Measurements from ENCODE around the gene SMIM24.
"Not testable (repeated sequence)": the region's sequence is repeated elsewhere in the genome, so short reads cannot be mapped to it uniquely, and the experiment has no call there.

SMIM24 gene

DNA sequence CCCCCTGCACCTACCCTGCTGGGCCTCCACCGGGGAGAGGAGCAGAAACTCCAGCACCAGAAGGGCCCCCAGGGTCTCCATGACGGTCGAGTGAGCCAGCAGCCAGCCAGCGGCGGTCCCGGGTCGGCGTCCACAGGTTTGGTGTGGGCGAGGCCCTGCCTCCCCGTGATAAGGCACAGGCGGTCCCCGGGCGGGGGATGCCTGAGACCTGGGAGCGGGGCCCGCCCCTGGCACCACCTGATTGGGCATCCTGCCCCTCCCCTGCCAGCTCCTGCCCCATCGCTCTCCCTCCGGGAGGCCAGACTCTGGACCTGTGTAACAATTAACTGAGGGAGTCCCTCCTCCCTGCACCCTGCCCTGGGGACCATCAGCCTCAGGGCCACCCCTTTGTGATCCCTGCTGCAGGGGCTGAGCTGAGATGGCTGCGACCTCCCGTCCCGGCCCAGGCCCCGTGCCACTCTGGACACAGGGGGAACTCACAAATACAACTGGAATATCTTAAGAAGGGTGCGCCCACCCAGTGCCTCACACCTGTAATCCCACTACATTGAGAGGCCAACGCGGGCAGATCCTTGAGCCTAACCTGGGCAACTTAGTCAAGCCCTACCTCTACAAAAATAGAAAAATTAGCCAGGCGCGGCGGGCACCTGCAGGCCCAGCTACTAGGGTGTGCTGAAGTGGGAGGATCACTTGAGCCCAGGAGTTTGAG lies at the start of gene SMIM24:
TSS of gene SMIM24 (minus strand) at position 143 of the 709 bp plus-strand sequence. CDS start at position 81, 62 bp downstream.
- in situ Hi-C loops (cut with HindIII; ENCODE audit: low sequenced_read_pairs) = no loop called here

DNA sequence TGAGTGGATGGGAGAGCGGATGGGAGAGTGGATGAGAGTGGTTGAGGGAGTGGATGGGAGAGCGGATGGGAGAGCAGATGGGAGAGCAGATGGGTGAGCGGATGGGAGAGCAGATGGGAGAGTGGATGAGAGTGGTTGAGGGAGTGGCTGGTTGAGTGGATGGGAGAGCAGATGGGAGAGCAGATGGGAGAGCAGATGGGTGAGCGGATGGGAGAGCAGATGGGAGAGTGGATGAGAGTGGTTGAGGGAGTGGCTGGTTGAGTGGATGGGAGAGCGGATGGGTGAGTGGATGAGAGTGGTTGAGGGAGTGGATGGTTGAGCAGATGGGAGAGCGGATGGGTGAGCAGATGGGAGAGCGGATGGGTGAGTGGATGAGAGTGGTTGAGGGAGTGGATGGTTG lies 49.0 kb upstream of the SMIM24 start:
- in situ Hi-C loops (cut with HindIII; ENCODE audit: low sequenced_read_pairs) = not testable (repeated sequence)

DNA sequence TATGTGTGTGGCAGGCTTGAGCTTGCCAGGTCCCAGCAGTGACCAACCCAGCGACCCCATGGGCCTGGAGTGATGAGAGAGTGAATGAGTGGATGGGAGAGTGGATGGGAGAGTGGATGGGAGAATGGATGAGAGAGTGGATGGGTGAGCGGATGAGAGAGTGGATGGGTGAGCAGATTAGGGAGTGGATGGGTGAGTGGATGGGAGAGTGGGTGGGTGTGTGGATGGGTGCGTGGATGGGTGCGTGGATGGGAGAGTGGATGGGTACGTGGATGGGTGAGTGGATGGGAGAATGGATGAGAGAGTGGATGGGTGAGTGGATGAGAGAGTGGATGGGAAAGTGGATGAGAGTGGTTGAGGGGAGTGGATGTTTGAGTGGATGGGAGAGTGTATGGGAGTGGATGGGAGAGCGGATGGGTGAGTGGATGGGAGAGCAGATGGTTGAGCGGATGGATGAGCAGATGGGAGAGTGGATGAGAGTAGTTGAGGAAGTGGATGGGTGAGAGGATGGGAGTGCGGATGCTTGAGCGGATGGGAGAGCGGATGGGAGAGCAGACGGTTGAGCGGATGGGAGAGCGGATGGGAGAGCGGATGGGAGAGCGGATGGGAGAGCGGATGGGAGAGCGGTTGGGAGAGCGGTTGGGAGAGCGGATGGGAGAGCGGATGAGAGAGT lies 48.4 kb upstream of the SMIM24 start:
- in situ Hi-C loops (cut with HindIII; ENCODE audit: low sequenced_read_pairs) = no loop called here

DNA sequence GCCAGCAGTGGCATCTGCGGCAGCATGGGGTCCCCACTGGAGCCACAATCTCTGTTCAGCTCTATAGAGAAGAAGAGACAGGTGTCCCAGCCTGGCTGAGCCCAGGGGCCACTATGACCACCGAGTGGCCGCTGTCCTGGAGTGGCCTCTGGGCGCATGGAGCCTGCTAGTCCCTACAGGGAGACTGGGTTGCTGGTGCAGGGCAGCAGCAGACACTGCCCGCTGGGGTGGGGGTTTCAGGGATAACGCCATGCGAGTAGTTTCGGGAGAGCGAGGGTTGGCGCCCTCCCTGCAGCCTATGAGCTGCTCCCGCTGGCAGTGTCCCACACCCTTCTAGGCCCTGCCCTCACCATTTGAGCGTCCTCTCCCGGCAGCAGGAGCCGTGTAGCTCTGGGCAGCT lies 47.8 kb upstream of the SMIM24 start:
- in situ Hi-C loops (cut with HindIII; ENCODE audit: low sequenced_read_pairs) = no loop called here

DNA sequence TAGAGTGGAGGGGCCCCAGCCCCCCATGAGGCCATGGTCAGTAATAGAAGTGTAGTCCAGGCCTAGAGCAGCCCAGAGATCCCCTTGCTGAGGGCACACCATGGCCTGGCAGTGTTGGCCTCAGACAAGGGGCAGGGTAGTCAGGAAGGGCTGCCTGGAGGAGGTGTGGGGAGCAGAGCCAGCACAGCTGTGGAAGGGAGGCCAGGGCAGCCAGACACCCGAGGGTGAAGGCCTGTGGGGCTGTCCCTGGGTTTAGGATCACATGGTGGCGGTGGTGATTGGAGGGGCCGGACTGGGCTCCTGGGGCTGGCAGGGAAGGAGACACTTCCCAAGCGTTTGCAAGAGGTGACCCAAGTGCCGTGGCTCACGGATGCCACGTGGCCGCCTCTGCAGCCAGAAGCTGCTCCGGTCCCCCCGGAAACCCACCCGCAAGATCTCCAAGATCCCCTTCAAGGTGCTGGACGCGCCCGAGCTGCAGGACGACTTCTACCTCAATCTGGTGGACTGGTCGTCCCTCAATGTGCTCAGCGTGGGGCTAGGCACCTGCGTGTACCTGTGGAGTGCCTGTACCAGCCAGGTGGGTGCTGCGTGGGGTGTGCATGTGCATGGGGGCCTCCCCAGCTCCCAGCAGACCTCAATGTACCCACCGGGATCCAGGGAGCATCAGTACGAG lies 47.0 kb upstream of the SMIM24 start:
- in situ Hi-C loops (cut with HindIII; ENCODE audit: low sequenced_read_pairs) = no loop called here

DNA sequence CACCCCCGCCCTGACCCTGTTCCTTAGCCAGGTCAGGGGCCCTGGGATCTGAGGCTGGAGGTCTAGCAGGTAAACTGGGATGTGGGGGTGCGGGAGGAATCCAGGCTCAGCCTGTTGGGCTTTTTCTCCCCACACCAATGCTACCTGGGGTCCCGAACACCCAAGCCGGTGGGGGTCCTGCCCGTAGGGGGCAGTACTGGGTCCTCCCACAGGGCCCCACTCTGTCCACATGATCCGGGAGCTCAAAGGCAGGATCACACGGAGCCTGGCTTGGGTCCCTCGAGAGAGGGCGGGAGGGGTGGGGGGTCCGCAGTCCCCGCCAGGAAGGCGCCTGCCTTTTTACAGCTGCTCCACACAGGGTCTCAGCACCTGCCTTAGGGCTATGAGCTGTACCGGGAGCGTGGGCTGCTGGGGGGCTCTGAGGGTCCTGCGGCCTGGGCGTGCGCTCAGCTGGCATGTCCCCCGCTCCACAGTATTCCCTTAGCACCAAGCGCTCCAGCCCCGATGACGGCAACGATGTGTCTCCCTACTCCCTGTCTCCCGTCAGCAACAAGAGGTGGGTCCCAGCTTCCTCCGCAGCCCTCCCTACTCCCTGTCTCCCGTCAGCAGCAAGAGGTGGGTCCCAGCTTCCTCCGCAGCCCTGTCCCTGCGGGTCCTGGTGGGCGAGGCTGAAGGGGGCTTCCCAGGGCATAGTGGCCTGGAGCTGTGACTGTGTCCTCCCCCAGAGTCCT lies 46.3 kb upstream of the SMIM24 start:
- in situ Hi-C loops (cut with HindIII; ENCODE audit: low sequenced_read_pairs) = no loop called here

DNA sequence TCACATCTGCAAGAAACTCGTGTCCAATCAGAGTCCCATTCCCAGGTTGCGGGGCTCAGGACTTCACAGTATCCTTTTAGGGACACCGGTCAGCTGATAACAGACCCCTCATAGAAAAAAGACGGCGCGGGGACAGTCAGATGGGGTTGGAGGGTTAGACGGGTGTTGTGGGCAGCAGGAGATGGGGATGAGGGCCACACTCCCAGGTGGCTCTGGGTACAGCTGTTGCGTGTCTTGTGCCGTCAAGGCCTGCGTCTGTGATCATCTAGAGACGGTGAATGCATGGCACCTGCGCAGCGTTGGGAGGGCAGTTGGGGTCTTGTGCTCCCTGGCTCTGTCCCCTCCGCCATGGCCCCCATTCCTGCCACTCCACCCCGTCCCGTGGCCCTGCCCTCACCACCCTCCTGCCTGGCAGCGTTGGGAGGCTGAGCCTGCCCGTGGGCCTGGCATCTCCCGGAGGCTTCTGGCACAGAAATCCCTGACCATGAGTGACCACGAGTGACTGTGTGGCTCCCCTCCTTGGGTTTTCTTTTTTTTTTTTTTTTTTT lies 44.7 kb upstream of the SMIM24 start:
- in situ Hi-C loops (cut with HindIII; ENCODE audit: low sequenced_read_pairs) = no loop called here

DNA sequence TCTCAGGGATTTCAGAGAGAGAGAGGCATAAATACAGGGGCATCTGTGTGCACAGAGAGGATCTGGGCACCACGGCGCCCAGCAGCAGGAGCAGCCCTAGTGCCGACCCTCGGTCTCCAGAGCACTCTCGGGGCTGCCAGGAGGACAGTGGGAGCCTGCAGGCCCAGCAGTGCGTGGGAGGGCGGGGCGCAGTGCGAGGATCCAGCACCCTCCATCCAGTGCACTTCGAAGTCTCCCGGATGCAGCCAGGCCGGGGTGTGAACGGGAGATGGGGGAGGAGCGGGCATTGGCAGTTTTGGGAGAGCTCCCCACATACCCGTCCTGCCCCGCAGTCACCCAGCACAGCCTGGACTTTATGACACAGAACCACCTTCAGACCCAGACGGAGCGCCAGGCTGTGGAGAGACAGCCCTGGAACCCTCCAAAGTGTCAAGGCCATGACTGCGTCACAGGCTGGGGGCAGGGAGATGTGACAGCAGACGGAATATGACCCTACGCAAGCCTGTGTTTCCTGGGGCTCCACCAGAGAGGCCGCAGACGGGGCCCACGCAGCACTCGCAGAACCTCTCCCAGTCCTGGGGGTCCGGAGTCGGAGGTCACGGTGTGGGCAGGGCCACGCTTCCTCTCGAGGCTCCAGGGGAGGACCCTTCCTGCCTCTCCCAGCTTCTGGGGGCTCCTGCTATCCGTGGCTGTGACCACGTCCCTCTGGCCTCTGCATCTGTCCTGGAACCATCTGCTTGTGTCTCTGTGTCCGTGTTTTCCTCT lies 43.9 kb upstream of the SMIM24 start:
- in situ Hi-C loops (cut with HindIII; ENCODE audit: low sequenced_read_pairs) = no loop called here

DNA sequence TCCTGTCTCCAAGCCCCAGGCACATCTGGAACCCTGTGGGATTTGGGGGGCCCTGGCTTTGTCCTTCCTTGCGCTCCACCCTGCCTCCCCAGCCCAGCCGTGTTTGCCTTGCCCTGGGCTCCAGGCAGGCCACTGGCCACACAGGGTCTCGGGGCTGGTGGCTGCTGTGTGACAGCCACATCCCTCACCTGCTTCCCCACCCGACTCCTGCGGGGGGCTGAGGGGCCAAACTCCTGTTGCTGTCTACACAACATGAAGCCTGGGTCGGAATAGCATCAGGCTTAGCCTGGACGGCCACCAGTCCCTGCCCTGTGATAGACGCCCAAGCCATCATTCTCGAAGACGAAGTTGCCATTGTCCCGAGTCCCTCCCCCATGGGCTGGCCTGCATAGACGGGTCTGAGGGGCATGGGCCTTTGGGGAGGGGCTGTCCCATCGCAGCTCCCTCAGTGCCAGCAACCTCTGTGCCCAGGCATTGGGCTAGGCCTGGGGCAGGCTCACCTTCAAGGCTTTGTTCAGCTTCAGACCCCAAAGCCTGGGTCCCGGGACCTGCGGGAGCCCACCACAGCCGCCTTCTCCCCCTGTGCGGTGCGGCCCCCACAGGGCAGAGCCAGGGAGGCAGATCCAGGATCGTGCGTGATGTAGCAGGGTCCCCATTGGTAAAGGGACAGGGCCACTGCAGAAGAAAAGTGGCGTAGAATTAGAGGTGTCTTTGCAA lies 43.2 kb upstream of the SMIM24 start:
- in situ Hi-C loops (cut with HindIII; ENCODE audit: low sequenced_read_pairs) = no loop called here

DNA sequence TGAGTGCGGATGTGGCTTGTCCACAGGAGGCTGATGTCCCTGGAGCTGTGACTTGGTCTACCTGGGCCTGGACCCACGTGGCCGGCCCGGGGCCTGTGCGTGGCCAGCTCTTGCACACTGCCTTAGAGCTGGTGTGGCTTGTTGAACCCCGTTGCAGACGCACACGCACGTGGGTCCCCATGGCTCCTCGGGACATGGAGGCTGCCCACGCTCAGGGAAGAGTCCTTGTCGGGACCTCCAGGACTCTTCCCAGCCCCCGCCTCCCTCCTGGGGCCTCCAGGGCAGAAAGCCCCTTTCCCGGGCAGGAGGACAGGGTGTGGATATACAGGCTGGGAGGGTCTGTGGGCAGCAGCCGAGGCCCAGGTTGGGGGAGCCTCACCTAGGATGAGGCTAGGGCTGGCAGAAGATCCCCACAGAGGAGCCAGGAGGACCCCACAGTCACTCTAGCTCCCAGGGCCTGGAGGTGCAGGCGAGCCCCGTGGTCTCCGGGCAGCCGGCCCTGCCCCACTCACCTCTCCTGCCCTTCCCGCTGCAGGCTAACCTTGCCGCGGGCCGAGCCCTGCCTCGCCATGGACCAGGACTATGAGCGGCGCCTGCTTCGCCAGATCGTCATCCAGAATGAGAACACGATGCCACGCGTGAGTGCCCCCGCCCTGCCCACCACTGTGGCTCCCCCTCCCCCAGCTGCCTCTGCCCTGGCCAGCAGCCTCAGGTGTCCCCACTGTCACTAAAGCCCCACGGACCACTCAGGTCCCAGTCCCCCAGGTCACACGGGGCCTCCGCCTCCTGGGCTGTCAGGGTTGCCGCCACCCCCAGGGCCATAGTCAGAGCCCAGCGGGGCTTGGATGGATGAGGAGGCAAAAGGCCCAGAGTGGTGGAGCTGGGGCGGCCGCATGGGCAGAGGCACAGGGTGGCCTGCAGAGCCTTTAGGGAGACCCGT lies 42.4 kb upstream of the SMIM24 start:
- in situ Hi-C loops (cut with HindIII; ENCODE audit: low sequenced_read_pairs) = no loop called here

DNA sequence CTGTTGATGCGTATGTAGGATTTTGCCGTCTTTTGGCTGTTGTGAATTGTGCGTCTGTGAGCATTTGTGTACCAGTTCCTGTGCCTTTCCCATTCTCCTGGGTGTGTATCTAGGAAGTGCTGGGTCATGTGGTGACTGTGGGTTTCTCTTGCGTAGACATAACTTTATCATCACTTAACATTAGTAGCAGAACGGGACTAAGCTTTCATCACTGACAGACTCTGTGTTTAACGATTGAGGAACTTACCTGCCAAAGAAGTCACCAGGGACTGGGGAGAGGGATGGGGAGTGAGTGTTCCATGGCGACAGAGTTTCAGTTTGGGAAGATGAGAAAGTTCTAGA lies 40.8 kb upstream of the SMIM24 start:
- in situ Hi-C loops (cut with HindIII; ENCODE audit: low sequenced_read_pairs) = no loop called here

DNA sequence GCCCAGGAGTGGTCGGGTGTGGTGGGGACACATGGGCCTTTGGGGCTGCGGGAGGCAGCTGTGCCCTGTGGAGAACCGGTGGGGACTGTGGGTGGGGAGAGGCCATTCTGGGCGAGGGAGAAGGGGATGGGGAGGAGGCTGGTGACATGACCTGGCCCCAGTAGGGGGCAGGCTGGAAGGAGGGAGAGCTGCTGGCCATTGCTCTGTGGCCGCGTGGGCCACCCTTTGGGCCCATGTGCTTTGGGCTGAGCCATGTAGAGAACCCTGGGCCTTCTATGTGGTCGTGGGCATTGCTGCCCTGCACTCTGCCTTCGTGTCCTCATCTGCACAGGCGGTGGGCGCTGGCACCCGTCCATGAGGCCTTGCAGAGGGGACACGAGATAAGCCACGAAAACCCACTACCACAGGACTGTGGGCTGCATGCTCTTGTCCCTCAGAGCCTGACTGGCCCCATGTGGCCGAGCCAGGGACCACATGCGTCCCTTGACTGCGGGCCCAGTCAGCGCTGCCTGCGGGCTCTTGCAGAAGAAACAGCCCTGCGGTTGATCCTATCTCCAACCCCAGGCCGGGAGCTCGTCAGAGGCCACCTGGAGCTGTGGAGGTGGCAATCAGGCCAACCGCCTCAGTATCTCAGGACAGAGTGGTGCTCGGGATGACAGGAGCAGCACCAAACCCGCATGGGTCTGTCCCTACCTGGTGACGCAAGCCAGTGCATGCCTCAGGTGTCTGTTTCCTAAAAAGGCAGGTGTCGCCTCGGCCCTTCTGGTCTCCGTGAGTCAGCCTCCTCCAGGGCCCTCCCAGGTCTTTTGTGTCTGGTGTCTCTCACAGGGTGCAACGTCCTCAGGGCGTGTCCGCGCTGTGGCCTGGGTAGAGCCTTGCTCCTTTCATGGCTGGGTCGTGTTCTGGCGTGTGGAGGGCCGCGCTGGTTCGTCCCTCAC lies 40.1 kb upstream of the SMIM24 start:
- in situ Hi-C loops (cut with HindIII; ENCODE audit: low sequenced_read_pairs) = no loop called here

DNA sequence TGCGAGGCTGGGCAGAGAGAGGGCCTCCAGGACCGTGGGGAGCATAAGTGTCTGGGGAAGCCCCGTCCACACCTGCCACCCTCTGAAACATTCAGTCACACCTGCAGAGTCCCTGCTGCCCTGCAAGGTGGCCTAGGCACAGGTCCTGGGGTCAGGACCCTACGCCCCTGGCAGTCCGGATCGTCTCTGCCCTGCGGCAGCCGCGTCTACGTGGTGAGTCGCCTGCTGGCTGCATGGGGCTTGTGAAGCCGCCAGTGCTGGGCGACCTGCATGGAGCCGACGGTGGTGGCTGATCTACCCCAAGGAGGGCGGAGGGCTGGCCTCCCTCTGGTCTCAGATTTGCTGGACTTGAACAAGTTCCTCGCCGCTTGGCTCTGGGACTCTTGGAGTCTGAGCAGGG lies 38.8 kb upstream of the SMIM24 start:
- in situ Hi-C loops (cut with HindIII; ENCODE audit: low sequenced_read_pairs) = no loop called here

DNA sequence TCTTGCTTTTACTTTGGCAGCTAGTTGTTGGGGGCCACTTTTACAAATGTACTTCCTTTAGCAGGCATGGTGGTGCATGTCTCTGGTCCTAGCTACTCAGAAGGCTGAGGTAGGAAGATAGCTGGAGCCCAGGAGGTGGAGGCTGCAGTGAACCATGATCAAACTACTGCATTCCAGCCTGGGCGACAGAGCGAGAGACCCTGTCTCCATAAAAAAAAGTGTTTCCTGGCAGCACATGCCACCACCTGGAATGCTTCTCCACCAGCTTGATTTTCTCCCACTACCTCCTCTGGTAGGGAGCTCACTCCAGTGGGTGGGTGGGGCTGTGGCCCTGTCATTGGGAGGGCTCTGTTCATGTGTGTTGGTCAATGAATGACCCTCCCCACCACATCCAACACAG lies 38.3 kb upstream of the SMIM24 start:
- in situ Hi-C loops (cut with HindIII; ENCODE audit: low sequenced_read_pairs) = no loop called here

DNA sequence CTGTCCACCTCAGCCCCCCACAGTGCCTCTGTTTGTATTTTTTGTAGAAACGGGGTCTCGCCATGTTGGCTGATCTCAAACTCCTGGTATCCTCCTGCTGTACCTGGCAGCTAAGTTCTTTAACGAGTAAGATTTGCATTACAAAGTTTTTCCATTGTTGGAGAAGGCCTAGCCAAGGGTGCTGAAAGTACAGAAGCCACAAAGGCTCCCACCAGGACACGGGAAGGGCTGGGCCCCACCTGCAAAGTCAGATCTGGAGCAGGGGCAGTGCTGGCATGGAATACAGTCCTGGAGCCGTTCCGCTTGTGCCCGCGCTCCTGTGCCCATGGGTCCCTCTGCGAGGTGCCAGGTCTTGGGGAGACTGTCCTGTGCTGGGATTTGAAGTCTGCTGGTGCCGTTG lies 37.9 kb upstream of the SMIM24 start:
- in situ Hi-C loops (cut with HindIII; ENCODE audit: low sequenced_read_pairs) = no loop called here

DNA sequence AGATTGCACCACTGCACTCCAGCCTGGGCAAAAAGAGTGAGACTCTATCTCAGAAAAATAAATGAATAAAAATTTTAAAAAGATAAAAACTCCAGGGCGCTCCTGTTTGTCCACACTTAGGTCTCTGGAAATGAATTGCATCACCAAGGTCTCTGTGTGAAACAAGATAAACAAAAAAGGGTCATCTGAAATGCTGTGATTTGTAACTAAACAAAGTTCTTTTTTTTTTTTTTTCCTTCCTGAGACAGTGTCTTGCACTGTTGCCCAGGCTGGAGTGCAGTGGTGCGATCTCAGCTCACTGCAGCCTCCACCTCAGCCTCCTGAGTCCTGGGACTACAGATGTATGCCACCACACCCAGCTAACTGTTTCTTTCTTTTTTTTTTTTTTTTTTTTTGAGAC lies 37.3 kb upstream of the SMIM24 start:
- in situ Hi-C loops (cut with HindIII; ENCODE audit: low sequenced_read_pairs) = no loop called here

DNA sequence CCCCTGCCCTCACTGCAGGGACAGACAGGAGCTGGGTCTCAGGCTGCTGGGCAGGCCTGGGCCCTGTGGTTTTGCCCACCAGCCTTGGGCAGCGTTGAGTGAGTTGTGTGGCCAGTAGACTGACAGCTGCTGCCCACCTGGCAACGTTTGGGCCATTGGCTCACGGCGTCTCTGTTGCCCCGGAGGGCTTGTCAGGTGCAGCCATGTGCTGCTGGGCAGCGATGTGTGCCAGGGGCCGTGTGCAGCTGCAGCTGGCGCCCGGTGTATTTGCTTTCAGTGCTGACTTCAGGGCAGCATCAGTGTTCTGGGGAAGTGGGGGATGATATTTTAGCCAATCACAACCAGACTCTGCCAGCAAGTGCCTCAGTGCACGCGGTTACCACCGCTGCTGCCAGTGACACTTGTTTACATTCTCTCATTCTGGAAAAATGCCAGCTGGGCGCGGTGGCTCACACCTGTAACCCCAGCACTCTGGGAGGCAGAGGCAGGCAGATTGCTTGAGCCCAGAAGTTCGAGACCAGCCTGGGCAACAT lies 36.4 kb upstream of the SMIM24 start:
- in situ Hi-C loops (cut with HindIII; ENCODE audit: low sequenced_read_pairs) = no loop called here

Measured in endothelial cell of hepatic sinusoid (primary cell).